ENCODE data around the gene OBP2A.

DNA sequence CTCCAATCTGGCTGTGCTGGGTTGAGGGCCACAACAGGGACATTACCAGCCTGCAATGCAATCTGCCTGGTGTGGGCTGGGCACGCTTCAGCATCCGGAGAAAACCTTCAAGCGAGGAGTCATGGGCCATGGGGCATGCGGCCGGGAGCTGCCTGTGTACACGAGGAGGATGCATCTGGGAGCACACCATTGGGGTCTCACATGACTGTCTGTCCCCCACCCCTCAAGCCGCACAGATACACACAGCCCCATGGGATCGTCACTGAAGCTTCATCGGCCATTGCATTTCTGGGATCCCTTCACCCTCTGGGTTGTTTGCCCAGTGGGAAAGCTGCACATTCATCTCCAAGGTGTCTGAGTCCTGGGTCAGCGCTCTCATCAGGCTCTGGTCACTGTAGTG is 14.8 kb upstream of the OBP2A start:
- TF ChIP-seq CTCF (IDR thresholded peaks at IDR 0.05) (no peak), POLR2A (IDR thresholded peaks at IDR 0.05) (no peak)

All from transverse colon (tissue), 3 donors.